Urinary bladder (tissue), 4 donors: ENCODE results near the gene ABCD1. TPM values are rescaled to one million over a fixed set of nuclear protein-coding genes. Genes with fewer than 3 reads are reported as not detected.
"Not testable (repeated sequence)": the region's sequence is repeated elsewhere in the genome, so short reads cannot be mapped to it uniquely, and the experiment has no call there.

Experiments used
- DNase-seq: peaks from one replicate; pipeline ENCODE4 v3.0.0-alpha.2; 2015; ENCODE audit errors: extremely low spot score
- H3K27ac ChIP-seq: one replicate; pipeline ENCODE4 v1.5.1; 2013; ENCODE audit warnings: low read depth, mild to moderate bottlenecking, moderate library complexity
- H3K36me3 ChIP-seq: one replicate; pipeline ENCODE4 v1.6.1; 2013; ENCODE audit warnings: mild to moderate bottlenecking, moderate library complexity; ENCODE audit not compliant: insufficient read depth
- H3K4me1 ChIP-seq: one replicate; pipeline ENCODE4 v1.6.1; 2013; ENCODE audit warnings: mild to moderate bottlenecking, moderate library complexity; ENCODE audit not compliant: insufficient read depth
- H3K4me3 ChIP-seq: one replicate; pipeline ENCODE4 v1.5.1; 2013; ENCODE audit warnings: low read depth, low read length
- WGBS: extraction: QIAGEN DNeasy Blood & Tissue Kit; methylation state at CpG from one replicate; pipeline ENCODE4 v1.1.7; 2013; 5-methylcytosine and 5-hydroxymethylcytosine counted together
- polyA plus RNA-seq: library from polyadenylated mRNA; stranded (reverse); fragments of 200-250 nt; gene quantifications from one replicate; pipeline ENCODE4 v1.2.3, GENCODE V29; 2013
- total RNA-seq: library from RNA; depleted of rRNA; stranded (reverse); fragments of >200 nt; gene quantifications from one replicate; pipeline ENCODE4 v1.2.3, GENCODE V29; 2014
- donor health status: healthy with polysubstance abuse.
- donor health status: healthy.

ABCD1 gene
- total and polyA plus RNA-seq, 2 donors = 5.2 to 19.0 TPM

- Histone ChIP-seq H3K4me3 (no peak overlapping the region), H3K36me3 (no peaks in the 10 kb centered on the region), H3K4me1 (no peaks in the 10 kb centered on the region), H3K27ac (no peak overlapping the region)
- no peak for DNase-seq
- WGBS = 84% methylated on average over 14 of the region's 16 CpGs
Measured at GRCh38 chrX:153697924-153698865, 26.5 kb upstream of the ABCD1 start.

GRCh38 chrX:153699210-153699783, 25.4 kb upstream of the ABCD1 start:
- H3K4me1 ChIP-seq, DNase-seq, H3K4me3 ChIP-seq, H3K27ac ChIP-seq, H3K36me3 ChIP-seq: not testable (repeated sequence)
- WGBS = 89% methylated on average over 15 of the region's 16 CpGs

GRCh38 chrX:153699784-153700371, 24.8 kb upstream of the ABCD1 start:
- not testable (repeated sequence) for H3K4me3 ChIP-seq, H3K4me1 ChIP-seq, H3K36me3 ChIP-seq, DNase-seq, H3K27ac ChIP-seq
- WGBS = 78% methylated on average over 18 of the region's 18 CpGs

GRCh38 chrX:153700376-153700945, 24.2 kb upstream of the ABCD1 start:
- 73% methylated on average over 15 of the region's 15 CpGs for WGBS
- Histone ChIP-seq H3K36me3 (peaks cover 2% of the 10 kb centered on the region), H3K27ac (no peak overlapping the region), H3K4me3 (no peak overlapping the region), H3K4me1 (no peaks in the 10 kb centered on the region)
- DNase-seq = no peak

GRCh38 chrX:153700967-153701366, 23.7 kb upstream of the ABCD1 start:
- no peak for DNase-seq
- H3K36me3 ChIP-seq = peaks cover 2% of the 10 kb centered on the region
- WGBS = 88% methylated on average over 6 of the region's 6 CpGs
- H3K4me1 ChIP-seq = no peaks in the 10 kb centered on the region
- H3K4me3 ChIP-seq = no peak overlapping the region
- H3K27ac ChIP-seq = no peak overlapping the region

GRCh38 chrX:153701706-153702105, 22.9 kb upstream of the ABCD1 start:
- H3K27ac ChIP-seq = no peak overlapping the region
- DNase-seq = no peak
- H3K4me1 ChIP-seq = no peaks in the 10 kb centered on the region

GRCh38 chrX:153702336-153703035, 22.2 kb upstream of the ABCD1 start:
- Histone ChIP-seq H3K27ac (no peak overlapping the region), H3K36me3 (peaks cover 2% of the 10 kb centered on the region), H3K4me3 (no peak overlapping the region), H3K4me1 (no peaks in the 10 kb centered on the region)
- DNase-seq = no peak
- WGBS = 73% methylated on average over 23 of the region's 23 CpGs

More at GRCh38 chrX:153701706-153702105, 22.9 kb upstream of the ABCD1 start:
- Histone ChIP-seq H3K4me3 (no peak overlapping the region), H3K36me3 (peaks cover 2% of the 10 kb centered on the region)
- WGBS = 97% methylated on average over 12 of the region's 12 CpGs

GRCh38 chrX:153703036-153703370, 21.7 kb upstream of the ABCD1 start:
- Histone ChIP-seq H3K4me3 (no peak overlapping the region), H3K27ac (no peak overlapping the region), H3K4me1 (no peaks in the 10 kb centered on the region), H3K36me3 (peaks cover 2% of the 10 kb centered on the region)
- DNase-seq = no peak
- 35% methylated on average over 16 of the region's 16 CpGs for WGBS

GRCh38 chrX:153704021-153704526, 20.6 kb upstream of the ABCD1 start:
- no peak for DNase-seq
- Histone ChIP-seq H3K27ac (no peak overlapping the region), H3K36me3 (peaks cover 2% of the 10 kb centered on the region), H3K4me1 (no peaks in the 10 kb centered on the region), H3K4me3 (no peak overlapping the region)
- WGBS = 83% methylated on average over 18 of the region's 18 CpGs

GRCh38 chrX:153704631-153705402, 19.8 kb upstream of the ABCD1 start:
- WGBS = 87% methylated on average over 11 of the region's 12 CpGs
- DNase-seq, H3K36me3 ChIP-seq, H3K27ac ChIP-seq, H3K4me3 ChIP-seq, H3K4me1 ChIP-seq: not testable (repeated sequence)

- not testable (repeated sequence) for DNase-seq, H3K4me3 ChIP-seq, H3K4me1 ChIP-seq, H3K27ac ChIP-seq, H3K36me3 ChIP-seq
- 85% methylated on average over 18 of the region's 18 CpGs for WGBS
Measured at GRCh38 chrX:153705403-153706060, 19.1 kb upstream of the ABCD1 start.

- no peak for DNase-seq
- H3K4me3 ChIP-seq = no peak overlapping the region
- no peak overlapping the region for H3K27ac ChIP-seq
- 96% methylated on average over 9 of the region's 9 CpGs for WGBS
- H3K36me3 ChIP-seq = peaks cover 2% of the 10 kb centered on the region
- no peaks in the 10 kb centered on the region for H3K4me1 ChIP-seq
Measured at GRCh38 chrX:153706799-153707198, 17.9 kb upstream of the ABCD1 start.
